WERI-Rb-1 (cell line): ENCODE data around the gene ACER2.

Experiments
- DNase-seq: peaks from one replicate; pipeline ENCODE4 v3.0.0-alpha.2; 2020
- H3K27ac ChIP-seq: fragments of 250-450 bp; sonication (Bioruptor Pico); 2 replicates; pipeline ENCODE4 v1.5.1; 2020; ENCODE audit warnings: mild to moderate bottlenecking, moderate library complexity
- H3K27me3 ChIP-seq: fragments of 250-450 bp; sonication (Bioruptor Pico); 2 replicates; pipeline ENCODE4 v1.5.1; 2021; ENCODE audit warnings: mild to moderate bottlenecking, low read depth, moderate library complexity; ENCODE audit not compliant: insufficient read depth, severe bottlenecking
- H3K36me3 ChIP-seq: fragments of 250-450 bp; sonication (Bioruptor Pico); 2 replicates; pipeline ENCODE4 v1.5.1; 2020; ENCODE audit warnings: mild to moderate bottlenecking, moderate library complexity
- H3K4me3 ChIP-seq: 2 replicates; pipeline ENCODE4 v1.5.1; 2011; ENCODE audit warnings: low read depth, mild to moderate bottlenecking, control low read depth, low read length
- H3K9me3 ChIP-seq: fragments of 250-450 bp; sonication (Bioruptor Pico); 2 replicates; pipeline ENCODE4 v1.5.1; 2021; ENCODE audit warnings: mild to moderate bottlenecking, moderate library complexity; ENCODE audit not compliant: severe bottlenecking
- TF ChIP-seq, protein P1 (sequence below): IDR thresholded peaks from 2 replicates; pipeline ENCODE4 v1.5.1; 2011; ENCODE audit warnings: low read depth, mild to moderate bottlenecking, control low read depth, inconsistent platforms, low read length

ACER2 gene

DNA sequence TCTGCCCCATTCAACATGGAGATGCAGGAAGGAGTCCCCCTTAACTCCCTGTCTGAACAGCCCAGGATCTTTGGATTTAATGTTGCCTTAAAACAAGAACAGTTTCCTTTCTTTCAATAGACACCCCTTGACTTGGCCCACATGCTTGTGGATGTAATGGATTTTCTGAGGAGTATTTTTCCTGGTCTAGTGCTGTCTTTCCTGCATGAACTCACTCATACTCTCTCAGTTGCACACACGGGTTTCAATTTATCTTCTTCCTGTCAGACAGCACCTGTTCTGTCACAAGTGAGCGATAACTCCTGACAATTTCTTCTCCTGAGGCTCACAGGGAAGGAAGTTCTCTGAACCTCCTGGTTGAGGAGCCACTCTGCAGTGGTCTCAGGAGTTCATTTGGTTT, 85.1 kb downstream of the ACER2 start:
- peak overlapping the region; percentile 24 for H3K4me3 ChIP-seq
- H3K9me3 ChIP-seq: no peaks in the 10 kb centered on the region
- DNase-seq: no peak
- no peaks in the 10 kb centered on the region for H3K36me3 ChIP-seq
- TF ChIP-seq, protein P1, sequence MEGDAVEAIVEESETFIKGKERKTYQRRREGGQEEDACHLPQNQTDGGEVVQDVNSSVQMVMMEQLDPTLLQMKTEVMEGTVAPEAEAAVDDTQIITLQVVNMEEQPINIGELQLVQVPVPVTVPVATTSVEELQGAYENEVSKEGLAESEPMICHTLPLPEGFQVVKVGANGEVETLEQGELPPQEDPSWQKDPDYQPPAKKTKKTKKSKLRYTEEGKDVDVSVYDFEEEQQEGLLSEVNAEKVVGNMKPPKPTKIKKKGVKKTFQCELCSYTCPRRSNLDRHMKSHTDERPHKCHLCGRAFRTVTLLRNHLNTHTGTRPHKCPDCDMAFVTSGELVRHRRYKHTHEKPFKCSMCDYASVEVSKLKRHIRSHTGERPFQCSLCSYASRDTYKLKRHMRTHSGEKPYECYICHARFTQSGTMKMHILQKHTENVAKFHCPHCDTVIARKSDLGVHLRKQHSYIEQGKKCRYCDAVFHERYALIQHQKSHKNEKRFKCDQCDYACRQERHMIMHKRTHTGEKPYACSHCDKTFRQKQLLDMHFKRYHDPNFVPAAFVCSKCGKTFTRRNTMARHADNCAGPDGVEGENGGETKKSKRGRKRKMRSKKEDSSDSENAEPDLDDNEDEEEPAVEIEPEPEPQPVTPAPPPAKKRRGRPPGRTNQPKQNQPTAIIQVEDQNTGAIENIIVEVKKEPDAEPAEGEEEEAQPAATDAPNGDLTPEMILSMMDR: no peak
- no peak overlapping the region for H3K27ac ChIP-seq
- H3K27me3 ChIP-seq: no peaks in the 10 kb centered on the region

DNA sequence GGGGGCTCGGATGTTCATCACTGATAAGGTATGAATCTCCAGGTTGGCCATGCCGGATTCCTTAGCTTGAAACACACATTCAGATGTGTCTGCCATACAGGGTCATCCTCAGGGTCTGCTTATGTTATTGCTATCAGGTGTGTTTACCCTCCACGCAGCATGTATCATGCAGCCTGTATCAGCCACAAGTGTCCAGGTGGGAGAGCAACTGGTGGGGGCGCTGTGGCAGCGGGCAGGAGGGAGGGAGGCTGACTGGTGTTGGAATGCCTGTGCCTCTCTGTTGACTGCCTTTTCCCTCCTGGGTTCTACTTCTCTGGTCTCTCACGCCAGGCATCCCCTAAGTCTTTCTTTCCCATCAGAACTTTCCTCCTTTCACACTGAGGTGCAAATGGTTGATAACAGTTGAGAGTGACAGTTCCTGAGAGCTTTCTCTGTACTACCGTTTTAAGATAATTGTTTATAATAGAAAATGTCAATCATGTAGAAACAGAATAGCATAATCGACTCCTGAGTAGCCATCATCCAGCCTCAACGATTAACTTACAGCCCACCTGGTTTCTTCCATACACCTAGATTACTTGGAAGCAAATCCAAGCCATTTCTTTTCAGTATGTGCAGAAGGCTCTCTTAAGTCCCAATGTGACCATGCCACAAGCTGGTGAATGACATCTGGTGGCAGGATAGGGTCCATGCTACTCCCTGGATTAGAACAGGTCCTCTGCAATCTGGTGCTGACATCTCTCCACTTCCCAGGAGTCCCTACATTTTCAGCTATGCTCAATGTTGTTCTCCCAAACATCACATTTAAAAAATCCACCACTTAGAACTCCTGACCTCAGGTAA, 86.6 kb downstream of the ACER2 start:
- Histone ChIP-seq H3K4me3 (no peak overlapping the region), H3K27me3 (no peaks in the 10 kb centered on the region), H3K27ac (no peak overlapping the region), H3K9me3 (no peaks in the 10 kb centered on the region), H3K36me3 (no peaks in the 10 kb centered on the region)
- DNase-seq: peak; percentile 48
- TF ChIP-seq, protein P1: peak; percentile 52

DNA sequence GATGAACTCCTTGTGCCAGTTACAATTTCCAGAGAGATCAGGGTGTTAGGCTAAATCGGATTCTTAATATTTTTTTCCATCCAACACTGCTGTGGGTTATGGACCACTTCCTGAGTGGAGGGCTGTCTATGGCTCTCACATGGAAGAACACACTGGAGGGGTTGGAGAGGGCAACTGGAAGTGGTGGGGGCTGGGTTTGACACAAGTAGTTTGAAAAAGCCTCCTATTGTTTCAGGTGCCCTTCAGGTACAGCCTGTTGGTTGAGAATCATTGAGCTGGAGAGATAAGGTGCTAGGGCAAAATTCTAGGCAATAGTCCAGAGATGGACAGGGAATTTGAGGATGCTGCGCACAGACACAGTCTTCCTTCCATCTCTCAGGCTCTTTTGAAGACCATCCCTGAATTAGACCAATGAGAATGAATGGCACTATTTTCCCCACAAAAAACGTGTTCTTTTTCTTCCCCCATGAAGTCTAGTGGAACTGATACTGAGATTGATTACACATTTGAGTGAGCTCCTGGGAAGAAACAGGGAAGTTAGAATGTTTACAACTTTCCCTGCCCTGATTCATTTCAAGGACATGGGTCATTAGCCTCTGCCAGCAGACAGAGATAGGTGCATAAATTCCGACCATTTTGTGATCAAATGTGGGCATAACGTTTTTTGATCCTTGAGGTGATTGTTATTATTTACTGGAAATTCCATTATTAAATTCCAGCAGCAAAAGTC, 87.7 kb downstream of the ACER2 start:
- no peak overlapping the region for H3K4me3 ChIP-seq
- DNase-seq: no peak
- no peaks in the 10 kb centered on the region for H3K36me3 ChIP-seq
- no peaks in the 10 kb centered on the region for H3K9me3 ChIP-seq
- H3K27me3 ChIP-seq: no peaks in the 10 kb centered on the region
- no peak overlapping the region for H3K27ac ChIP-seq
- TF ChIP-seq, protein P1: no peak

DNA sequence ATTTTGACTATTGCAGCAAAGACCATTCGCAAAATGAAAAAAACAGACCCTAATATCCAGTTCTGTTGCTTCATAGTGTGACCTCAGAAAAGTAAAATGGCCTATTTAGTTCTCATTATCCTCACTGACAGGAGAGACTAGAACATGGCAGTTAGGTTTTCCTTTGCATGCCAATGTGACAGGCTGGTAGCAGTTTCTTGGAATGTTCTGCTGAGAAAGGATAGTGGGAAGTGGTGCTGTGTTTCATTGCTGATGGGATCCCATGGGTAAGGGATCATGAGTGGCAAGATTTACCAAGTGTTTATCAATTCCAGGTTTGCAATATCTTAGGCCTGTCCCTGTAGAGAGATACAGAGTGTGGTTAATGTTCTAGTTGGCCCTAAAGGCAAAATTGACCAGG, 88.5 kb downstream of the ACER2 start:
- TF ChIP-seq, protein P1: no peak
- no peaks in the 10 kb centered on the region for H3K36me3 ChIP-seq
- no peak overlapping the region for H3K27ac ChIP-seq
- DNase-seq: no peak
- H3K4me3 ChIP-seq: no peak overlapping the region
- no peaks in the 10 kb centered on the region for H3K9me3 ChIP-seq
- no peaks in the 10 kb centered on the region for H3K27me3 ChIP-seq

DNA sequence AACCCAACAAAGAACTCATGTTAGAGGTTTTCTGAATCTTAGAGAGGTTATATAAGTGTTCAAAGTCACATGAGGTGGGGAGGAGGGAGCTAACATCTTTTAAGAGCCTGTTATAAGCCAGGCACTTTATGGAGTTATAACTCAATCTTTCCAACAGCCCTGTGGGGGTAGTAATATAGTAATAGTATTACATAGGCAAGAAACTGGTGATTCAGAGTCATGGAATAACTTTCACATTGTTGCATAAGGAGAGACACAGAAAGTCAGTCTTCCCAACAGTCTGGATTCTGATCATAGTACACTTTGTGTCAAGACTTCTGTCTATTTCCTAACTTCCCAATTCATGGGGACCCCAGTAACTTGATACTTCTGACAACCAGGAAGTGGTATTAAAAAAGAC, 89.2 kb downstream of the ACER2 start:
- Histone ChIP-seq H3K4me3 (no peak overlapping the region), H3K27ac (no peak overlapping the region), H3K9me3 (no peaks in the 10 kb centered on the region), H3K27me3 (no peaks in the 10 kb centered on the region), H3K36me3 (no peaks in the 10 kb centered on the region)
- TF ChIP-seq, protein P1: no peak
- DNase-seq: no peak
